GM23338 (cell line): ENCODE results near the gene CD3G. TPM values are rescaled to one million over a fixed set of nuclear protein-coding genes. Genes with fewer than 3 reads are reported as not detected.

Experiments
- ATAC-seq: fragments of 200-7000 bp; cut with Tn5 transposase; 3 replicates; pipeline ENCODE4 v1.9.1; 2020
- DNase-seq: peaks from one replicate; pipeline ENCODE4 v3.0.0-alpha.2; 2015; ENCODE audit warnings: low spot score
- H2AFZ ChIP-seq: fragments of 200-600 bp; sonication (generic); 2 replicates; pipeline ENCODE4 v1.8.0; 2016; ENCODE audit warnings: antibody characterized with exemption, mild to moderate bottlenecking, moderate library complexity
- H3F3A ChIP-seq: fragments of 200-600 bp; sonication (generic); replicated peaks from 2 replicates; pipeline ENCODE4 v1.8.0; 2017; ENCODE audit warnings: antibody characterized with exemption, mixed run types, low read depth
- H3K27ac ChIP-seq: fragments of 200-600 bp; sonication (generic); 2 replicates; pipeline ENCODE4 v1.6.1; 2016; ENCODE audit warnings: low read depth
- H3K27me3 ChIP-seq: fragments of 200-600 bp; sonication (generic); 2 replicates; pipeline ENCODE4 v1.8.0; 2016; ENCODE audit warnings: mild to moderate bottlenecking, mixed run types, moderate library complexity; ENCODE audit not compliant: insufficient read depth
- H3K36me3 ChIP-seq: fragments of 200-600 bp; sonication (generic); 2 replicates; pipeline ENCODE4 v1.8.0; 2016; ENCODE audit warnings: mild to moderate bottlenecking; ENCODE audit not compliant: insufficient read depth
- H3K4me1 ChIP-seq: fragments of 200-600 bp; sonication (generic); 2 replicates; pipeline ENCODE4 v1.8.0; 2016; ENCODE audit warnings: mild to moderate bottlenecking, moderate library complexity; ENCODE audit not compliant: insufficient read depth
- H3K4me2 ChIP-seq: fragments of 200-600 bp; sonication (generic); 2 replicates; pipeline ENCODE4 v1.7.1; 2017; ENCODE audit warnings: mixed run types
- H3K4me3 ChIP-seq: fragments of 200-600 bp; sonication (generic); 2 replicates; pipeline ENCODE4 v1.6.1; 2016; ENCODE audit warnings: mixed run types
- H3K79me2 ChIP-seq: fragments of 200-600 bp; sonication (generic); replicated peaks from 2 replicates; pipeline ENCODE4 v1.8.0; 2017; ENCODE audit warnings: mild to moderate bottlenecking; ENCODE audit not compliant: insufficient read depth
- H3K9me2 ChIP-seq: fragments of 200-600 bp; sonication (generic); 2 replicates; pipeline ENCODE4 v1.8.0; 2017; ENCODE audit not compliant: insufficient read depth
- H4K20me1 ChIP-seq: fragments of 200-600 bp; sonication (generic); replicated peaks from 2 replicates; pipeline ENCODE4 v1.8.0; 2017; ENCODE audit warnings: mild to moderate bottlenecking; ENCODE audit not compliant: insufficient read depth
- H3K27ac Mint-ChIP-seq: 2 replicates; pipeline ENCODE4 v1.8.0; 2020; ENCODE audit warnings: inconsistent platforms, mild to moderate bottlenecking, moderate library complexity, mixed read lengths
- H3K27me3 Mint-ChIP-seq: 3 replicates; pipeline ENCODE4 v1.8.0; 2022; ENCODE audit warnings: low read depth, mild to moderate bottlenecking, moderate library complexity, mixed read lengths, inconsistent platforms; ENCODE audit not compliant: insufficient read depth, poor library complexity
- H3K36me3 Mint-ChIP-seq: 3 replicates; pipeline ENCODE4 v1.8.0; 2021; ENCODE audit warnings: low read depth, mild to moderate bottlenecking, inconsistent platforms, moderate library complexity, mixed read lengths
- H3K4me1 Mint-ChIP-seq: 3 replicates; pipeline ENCODE4 v1.8.0; 2020; ENCODE audit warnings: mild to moderate bottlenecking, inconsistent platforms, mixed read lengths
- H3K4me3 Mint-ChIP-seq: 3 replicates; pipeline ENCODE4 v1.8.0; 2021; ENCODE audit warnings: moderate library complexity, mild to moderate bottlenecking, inconsistent platforms, mixed read lengths
- H3K9me3 Mint-ChIP-seq: 3 replicates; pipeline ENCODE4 v1.8.0; 2020; ENCODE audit warnings: moderate library complexity, mild to moderate bottlenecking, inconsistent platforms, mixed read lengths
- EZH2 ChIP-seq: fragments of 200-600 bp; sonication (generic); IDR thresholded peaks from one replicate; pipeline ENCODE4 v1.8.0; 2017; ENCODE audit warnings: antibody characterized with exemption, mild to moderate bottlenecking, low read depth; ENCODE audit not compliant: unreplicated experiment
- EZH2phosphoT487 ChIP-seq: fragments of 200-600 bp; sonication (generic); IDR thresholded peaks from one replicate; pipeline ENCODE4 v1.8.1; 2018; ENCODE audit warnings: antibody characterized with exemption; ENCODE audit not compliant: unreplicated experiment
- JUNB ChIP-seq: IDR thresholded peaks from one replicate; pipeline ENCODE4 v1.6.1; 2016; ENCODE audit warnings: antibody characterized with exemption; ENCODE audit not compliant: unreplicated experiment
- NANOG ChIP-seq: IDR thresholded peaks from 2 replicates; pipeline ENCODE4 v1.6.1; 2016; ENCODE audit warnings: antibody characterized with exemption, borderline replicate concordance
- POLR2AphosphoS5 ChIP-seq: IDR thresholded peaks from 2 replicates; pipeline ENCODE4 v1.6.1; 2016; ENCODE audit warnings: antibody characterized with exemption, low read depth
- STAT1 ChIP-seq: IDR thresholded peaks from one replicate; pipeline ENCODE4 v1.6.1; 2016; ENCODE audit warnings: antibody characterized with exemption; ENCODE audit not compliant: unreplicated experiment
- ZNF114 ChIP-seq: fragments of 250-450 bp; sonication (Bioruptor Pico); IDR thresholded peaks from 2 replicates; pipeline ENCODE4 v1.5.0; 2020; ENCODE audit warnings: mild to moderate bottlenecking, moderate library complexity
- ZNF331 ChIP-seq: fragments of 250-450 bp; sonication (Bioruptor Pico); IDR thresholded peaks from 2 replicates; pipeline ENCODE4 v1.5.0; 2020; ENCODE audit warnings: low read depth, mild to moderate bottlenecking, moderate library complexity
- ZNF462 ChIP-seq: fragments of 250-450 bp; sonication (Bioruptor Pico); IDR thresholded peaks from 2 replicates; pipeline ENCODE4 v1.5.0; 2020; ENCODE audit warnings: mild to moderate bottlenecking, moderate library complexity
- polyA plus RNA-seq: library from polyadenylated mRNA; unstranded; fragments of >200 nt; fragmentation: Nextera tagmentation; extraction: Ambion mirVana; gene quantifications from 2 replicates; pipeline ENCODE4 v1.2.1, GENCODE V29; 2016
- total RNA-seq: library from RNA; depleted of rRNA; stranded (reverse); fragments of >200 nt; shearing (Covaris generic); gene quantifications from 2 replicates; pipeline ENCODE4 v1.2.3, GENCODE V29; 2014
- TF ChIP-seq, protein P1 (sequence below): IDR thresholded peaks from 2 replicates; pipeline ENCODE4 v1.6.1; 2016; ENCODE audit warnings: antibody characterized with exemption
- TF ChIP-seq, protein P2 (sequence below): IDR thresholded peaks from one replicate; pipeline ENCODE4 v1.6.1; 2018; ENCODE audit warnings: antibody characterized with exemption; ENCODE audit not compliant: unreplicated experiment
- TF ChIP-seq, protein P3 (sequence below), 2 experiments: fragments of 200-600 bp in 1 of 2; sonication (generic) in 1 of 2; conservative IDR thresholded peaks; 2 replicates each; pipeline versions ENCODE4 v1.5.1 to v1.6.1; 2016 to 2017; ENCODE audit warnings: antibody characterized with exemption in 2 of 2, low read depth in 2 of 2, mild to moderate bottlenecking in 2 of 2, moderate library complexity in 1 of 2

Gene CD3G
- total and polyA plus RNA-seq, 2 experiments from 2014 or later, result not detected

DNA sequence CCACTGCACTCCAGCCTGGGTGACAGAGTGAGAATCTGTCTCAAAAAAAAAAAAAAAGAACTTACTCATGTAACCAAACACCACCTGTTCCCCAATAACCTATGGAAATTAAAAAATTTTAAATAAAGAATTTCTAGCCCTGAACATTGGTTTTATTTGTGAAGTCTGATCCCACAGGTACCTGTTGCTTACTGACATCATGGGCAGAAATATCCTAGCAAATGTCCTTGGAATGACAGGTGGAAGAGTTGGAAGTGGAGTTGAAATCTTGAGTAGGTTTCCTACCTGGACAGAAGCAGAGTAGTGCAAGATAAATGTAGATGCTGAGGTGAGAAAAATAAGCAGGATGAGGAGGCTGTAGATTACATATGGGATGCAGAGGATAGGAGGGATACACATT is 18.9 kb upstream of the CD3G start:
- no peak for ATAC-seq
- no peak for TF ChIP-seq EZH2phosphoT487
- TF ChIP-seq ZNF331 (CRISPR knock-in tag), result no peak
- no peak for TF ChIP-seq JUNB
- no peak for TF ChIP-seq POLR2AphosphoS5
- TF ChIP-seq ZNF462 (CRISPR knock-in tag), result no peak
- TF ChIP-seq ZNF114 (CRISPR knock-in tag), result no peak
- no peak for TF ChIP-seq EZH2
- no peak for TF ChIP-seq NANOG
- TF ChIP-seq, protein P1, sequence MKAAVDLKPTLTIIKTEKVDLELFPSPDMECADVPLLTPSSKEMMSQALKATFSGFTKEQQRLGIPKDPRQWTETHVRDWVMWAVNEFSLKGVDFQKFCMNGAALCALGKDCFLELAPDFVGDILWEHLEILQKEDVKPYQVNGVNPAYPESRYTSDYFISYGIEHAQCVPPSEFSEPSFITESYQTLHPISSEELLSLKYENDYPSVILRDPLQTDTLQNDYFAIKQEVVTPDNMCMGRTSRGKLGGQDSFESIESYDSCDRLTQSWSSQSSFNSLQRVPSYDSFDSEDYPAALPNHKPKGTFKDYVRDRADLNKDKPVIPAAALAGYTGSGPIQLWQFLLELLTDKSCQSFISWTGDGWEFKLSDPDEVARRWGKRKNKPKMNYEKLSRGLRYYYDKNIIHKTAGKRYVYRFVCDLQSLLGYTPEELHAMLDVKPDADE, result no peak
- TF ChIP-seq, protein P2, sequence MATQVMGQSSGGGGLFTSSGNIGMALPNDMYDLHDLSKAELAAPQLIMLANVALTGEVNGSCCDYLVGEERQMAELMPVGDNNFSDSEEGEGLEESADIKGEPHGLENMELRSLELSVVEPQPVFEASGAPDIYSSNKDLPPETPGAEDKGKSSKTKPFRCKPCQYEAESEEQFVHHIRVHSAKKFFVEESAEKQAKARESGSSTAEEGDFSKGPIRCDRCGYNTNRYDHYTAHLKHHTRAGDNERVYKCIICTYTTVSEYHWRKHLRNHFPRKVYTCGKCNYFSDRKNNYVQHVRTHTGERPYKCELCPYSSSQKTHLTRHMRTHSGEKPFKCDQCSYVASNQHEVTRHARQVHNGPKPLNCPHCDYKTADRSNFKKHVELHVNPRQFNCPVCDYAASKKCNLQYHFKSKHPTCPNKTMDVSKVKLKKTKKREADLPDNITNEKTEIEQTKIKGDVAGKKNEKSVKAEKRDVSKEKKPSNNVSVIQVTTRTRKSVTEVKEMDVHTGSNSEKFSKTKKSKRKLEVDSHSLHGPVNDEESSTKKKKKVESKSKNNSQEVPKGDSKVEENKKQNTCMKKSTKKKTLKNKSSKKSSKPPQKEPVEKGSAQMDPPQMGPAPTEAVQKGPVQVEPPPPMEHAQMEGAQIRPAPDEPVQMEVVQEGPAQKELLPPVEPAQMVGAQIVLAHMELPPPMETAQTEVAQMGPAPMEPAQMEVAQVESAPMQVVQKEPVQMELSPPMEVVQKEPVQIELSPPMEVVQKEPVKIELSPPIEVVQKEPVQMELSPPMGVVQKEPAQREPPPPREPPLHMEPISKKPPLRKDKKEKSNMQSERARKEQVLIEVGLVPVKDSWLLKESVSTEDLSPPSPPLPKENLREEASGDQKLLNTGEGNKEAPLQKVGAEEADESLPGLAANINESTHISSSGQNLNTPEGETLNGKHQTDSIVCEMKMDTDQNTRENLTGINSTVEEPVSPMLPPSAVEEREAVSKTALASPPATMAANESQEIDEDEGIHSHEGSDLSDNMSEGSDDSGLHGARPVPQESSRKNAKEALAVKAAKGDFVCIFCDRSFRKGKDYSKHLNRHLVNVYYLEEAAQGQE, result no peak
- no peak for TF ChIP-seq STAT1
- TF ChIP-seq, protein P3, sequence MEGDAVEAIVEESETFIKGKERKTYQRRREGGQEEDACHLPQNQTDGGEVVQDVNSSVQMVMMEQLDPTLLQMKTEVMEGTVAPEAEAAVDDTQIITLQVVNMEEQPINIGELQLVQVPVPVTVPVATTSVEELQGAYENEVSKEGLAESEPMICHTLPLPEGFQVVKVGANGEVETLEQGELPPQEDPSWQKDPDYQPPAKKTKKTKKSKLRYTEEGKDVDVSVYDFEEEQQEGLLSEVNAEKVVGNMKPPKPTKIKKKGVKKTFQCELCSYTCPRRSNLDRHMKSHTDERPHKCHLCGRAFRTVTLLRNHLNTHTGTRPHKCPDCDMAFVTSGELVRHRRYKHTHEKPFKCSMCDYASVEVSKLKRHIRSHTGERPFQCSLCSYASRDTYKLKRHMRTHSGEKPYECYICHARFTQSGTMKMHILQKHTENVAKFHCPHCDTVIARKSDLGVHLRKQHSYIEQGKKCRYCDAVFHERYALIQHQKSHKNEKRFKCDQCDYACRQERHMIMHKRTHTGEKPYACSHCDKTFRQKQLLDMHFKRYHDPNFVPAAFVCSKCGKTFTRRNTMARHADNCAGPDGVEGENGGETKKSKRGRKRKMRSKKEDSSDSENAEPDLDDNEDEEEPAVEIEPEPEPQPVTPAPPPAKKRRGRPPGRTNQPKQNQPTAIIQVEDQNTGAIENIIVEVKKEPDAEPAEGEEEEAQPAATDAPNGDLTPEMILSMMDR (conservative IDR thresholded peaks at IDR 0.05; ENCODE audit: low read depth in 2 of 2), result no peak

More for the DNA sequence above, 18.9 kb upstream of the CD3G start:
- Histone ChIP-seq H3K4me2 (no peak overlapping the region), H3K4me3 (no peak overlapping the region), H3K9me2 (no peaks in the 10 kb centered on the region), H3K4me1 (no peaks in the 10 kb centered on the region; the same call in 1 of the 2 replicates), H3K27ac (no peak overlapping the region), H3K36me3 (no peaks in the 10 kb centered on the region), H4K20me1 (no peaks in the 10 kb centered on the region), H3K27me3 (no peaks in the 10 kb centered on the region), H2AFZ (no peak overlapping the region), H3F3A (no peaks in the 10 kb centered on the region), H3K79me2 (no peaks in the 10 kb centered on the region)
- H3K4me3 Mint-ChIP-seq, result no peak overlapping the region
- no peaks in the 10 kb centered on the region for H3K36me3 Mint-ChIP-seq
- no peak overlapping the region for H3K27ac Mint-ChIP-seq
- peaks cover 4% of the 10 kb centered on the region for H3K27me3 Mint-ChIP-seq
- peaks cover 8% of the 10 kb centered on the region; the same call in 2 of the 3 replicates for H3K9me3 Mint-ChIP-seq
- DNase-seq, result no peak
- H3K4me1 Mint-ChIP-seq, result peaks cover 7% of the 10 kb centered on the region; the same call in 2 of the 3 replicates
